ENCODE measurements around the gene HORMAD2.

The HORMAD2 gene

DNA sequence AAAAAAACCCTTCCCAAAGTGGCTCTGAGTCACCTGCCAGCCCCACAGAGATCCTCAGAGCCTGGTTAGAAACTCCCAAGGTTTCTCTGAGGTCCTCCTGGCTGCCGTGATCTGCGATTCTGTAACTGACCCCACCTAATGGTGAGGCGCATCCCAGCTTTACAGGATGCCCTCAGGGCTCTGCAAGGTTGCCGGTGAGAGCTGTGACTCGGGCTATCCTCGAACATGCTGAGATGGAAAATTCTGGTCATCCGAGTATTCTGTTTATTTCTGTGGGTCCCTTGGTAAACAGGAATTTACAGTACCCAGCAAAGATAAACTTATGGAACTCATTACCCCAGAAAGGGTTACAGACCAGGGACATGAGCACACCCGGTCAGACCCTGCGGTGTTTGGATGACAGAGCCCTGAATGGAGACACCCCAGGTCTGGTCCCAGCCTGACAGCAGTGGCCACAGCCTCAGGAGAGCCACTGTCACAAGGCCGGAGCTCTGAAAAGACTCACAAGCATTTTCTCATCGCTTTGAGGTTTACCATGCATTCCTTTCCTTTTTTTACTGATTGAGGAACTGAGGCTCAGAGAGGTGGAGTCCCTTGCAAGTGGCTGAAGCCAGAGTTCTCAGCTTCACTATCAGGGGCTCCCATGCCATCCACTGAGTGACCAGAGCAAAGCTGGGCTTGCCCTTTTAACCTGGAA lies 144.0 kb downstream of the HORMAD2 start:
- no peak for DNase-seq (ENCODE audit: low read depth in 2 of 2, low spot score in 1 of 2)

- no peak for DNase-seq (ENCODE audit: low read depth in 2 of 2, low spot score in 1 of 2)
These were observed 145.1 kb downstream of the HORMAD2 start for GRCh38 chr22:30225220-30225927.

DNA sequence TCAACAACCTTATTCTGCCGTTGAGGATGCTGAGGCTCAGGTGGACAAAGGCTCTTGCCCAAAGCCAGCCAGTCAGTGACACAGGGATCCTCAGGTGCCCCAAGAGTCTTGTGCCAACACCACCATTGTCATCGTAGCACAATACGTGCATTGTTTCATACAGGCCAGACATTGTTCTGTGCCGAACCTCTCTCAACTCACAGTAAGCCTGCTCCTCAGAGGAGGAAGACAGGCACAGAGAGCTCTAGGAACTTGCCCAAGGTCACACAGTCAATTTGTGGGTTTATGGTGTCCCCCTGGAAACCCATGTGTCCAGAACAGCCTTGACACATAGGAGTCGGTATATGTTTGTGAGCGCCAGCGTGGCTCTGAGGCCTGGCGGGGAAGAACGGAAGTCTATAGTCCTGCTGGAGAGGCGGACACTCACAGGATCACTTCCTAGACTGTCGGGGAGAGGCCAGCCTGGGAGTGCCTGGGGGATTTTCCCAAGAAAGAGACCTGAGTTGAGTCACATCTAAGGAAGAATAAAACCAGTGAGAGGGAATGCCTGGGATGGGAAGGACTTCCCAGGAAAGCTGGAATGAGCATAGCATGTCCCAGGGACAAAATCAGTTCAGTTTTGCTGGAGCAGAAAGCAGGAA lies 146.0 kb downstream of the HORMAD2 start:
- no peak for DNase-seq (ENCODE audit: low read depth in 2 of 2, low spot score in 1 of 2)

Measured in stimulated activated CD8-positive, alpha-beta memory T cell treated with anti-CD3 and anti-CD28 coated beads, Interleukin-4, amount 100 ng/mL, for 4 hours (primary cell).